GM12874 (cell line): ENCODE results near the gene TEX264.

Source experiments
- CTCF ChIP-seq: IDR thresholded peaks from 2 replicates; pipeline ENCODE4 v1.5.1; 2011; ENCODE audit warnings: low read depth, mild to moderate bottlenecking, control low read depth, low read length, moderate library complexity; ENCODE audit not compliant: insufficient read depth

Gene TEX264

GRCh38 chr3:51734572-51734907 lies 63.5 kb downstream of the TEX264 start:
- no peak for TF ChIP-seq CTCF

GRCh38 chr3:51735039-51735438 lies 64.0 kb downstream of the TEX264 start:
- TF ChIP-seq CTCF: no peak

GRCh38 chr3:51735950-51736349 lies 64.9 kb downstream of the TEX264 start:
- no peak for TF ChIP-seq CTCF

GRCh38 chr3:51739110-51739509 lies 68.1 kb downstream of the TEX264 start:
- TF ChIP-seq CTCF: no peak

GRCh38 chr3:51747840-51748239 lies 76.8 kb downstream of the TEX264 start:
- TF ChIP-seq CTCF: no peak

GRCh38 chr3:51748327-51748726 lies 77.3 kb downstream of the TEX264 start:
- no peak for TF ChIP-seq CTCF

GRCh38 chr3:51750878-51751277 lies 79.8 kb downstream of the TEX264 start:
- TF ChIP-seq CTCF: no peak

- TF ChIP-seq CTCF: no peak
These were observed 80.2 kb downstream of the TEX264 start for GRCh38 chr3:51751287-51751686.
